OCI-LY3 (cell line): Measurements from ENCODE around the gene ECE1.

Experiments used
- CTCF ChIP-seq: fragments of 200-600, 300-600 bp; sonication (generic); IDR thresholded peaks from 2 replicates; pipeline ENCODE4 v1.5.1; 2014; ENCODE audit warnings: antibody characterized with exemption, low read length, low read depth
- EZH2phosphoT487 ChIP-seq: fragments of 200-600 bp; shearing (Covaris generic); IDR thresholded peaks from 2 replicates; pipeline ENCODE4 v1.6.1; 2018; ENCODE audit warnings: antibody characterized with exemption, mixed run types, low read depth

GRCh38 chr1:21284206-21285054 is 5.8 kb downstream of the ECE1 start:
- TF ChIP-seq CTCF (no peak), EZH2phosphoT487 (no peak)
